ENCODE results near the gene ERCC6. TPM values are rescaled to one million over a fixed set of nuclear protein-coding genes. Genes with fewer than 3 reads are reported as not detected.
A peak's percentile ranks its signal among the peaks of the same experiment; 100 is the strongest.

Gene ERCC6
- total and polyA plus RNA-seq, 7 donors: 2.7 to 19.3 (median 11.5) TPM

- Histone ChIP-seq H3K4me1 (peaks cover 15% of the 10 kb centered on the region), H3K27ac (no peak overlapping the region), H3K9me3 (no peaks in the 10 kb centered on the region), H3K36me3 (ENCODE audit: insufficient read depth in 1 of 2, low read depth in 1 of 2) (peaks cover 0 to 60% of the 10 kb centered on the region in 2 donors), H3K27me3 (ENCODE audit: insufficient read depth in 3 of 3, low read length in 2 of 3) (no peaks in the 10 kb centered on the region), H3K4me3 (no peak overlapping the region)
- intact Hi-C loops (cut with DNase I): loop anchor here in 1 of 2 donors (5.0 kb wide), 1 partner anchor 543 kb away; no protein-coding TSS in a partner anchor
- WGBS, 3 donors: 59 to 61% (median 61%) methylated on average over 8 of the region's 8 CpGs
- no peak for TF ChIP-seq CTCF (IDR thresholded peaks at IDR 0.05)
- ATAC-seq: no peak
- DNase-seq: no peak
These were observed 18.7 kb downstream of the ERCC6 start for GRCh38 chr10:49520122-49520775.

- peaks cover 0 to 59% of the 10 kb centered on the region in 2 donors for H3K36me3 ChIP-seq (ENCODE audit: insufficient read depth in 1 of 2, low read depth in 1 of 2)
- no peak overlapping the region for H3K4me3 ChIP-seq
- no peak for TF ChIP-seq CTCF (IDR thresholded peaks at IDR 0.05)
- H3K4me1 ChIP-seq: peaks cover 15% of the 10 kb centered on the region
- WGBS, 3 donors: 29 to 36% (median 35%) methylated on average over 2 of the region's 2 CpGs
- no peak overlapping the region for H3K27ac ChIP-seq
- no peaks in the 10 kb centered on the region for H3K27me3 ChIP-seq (ENCODE audit: insufficient read depth in 3 of 3, low read length in 2 of 3)
- ATAC-seq: peak; percentile 53 to 73 (median 65)
- no peaks in the 10 kb centered on the region for H3K9me3 ChIP-seq
- intact Hi-C loops (cut with DNase I): loop anchor here (2.0 to 10.0 kb wide), 5 partner anchors 112 to 542 kb away; no protein-coding TSS in a partner anchor
- no peak for DNase-seq
These were observed 19.2 kb downstream of the ERCC6 start for GRCh38 chr10:49519717-49520116.

GRCh38 chr10:49518982-49519578 is 19.8 kb downstream of the ERCC6 start:
- WGBS, 3 donors: 62 to 65% (median 64%) methylated on average over 3 of the region's 3 CpGs
- no peak for DNase-seq
- peak; percentile 73 for TF ChIP-seq CTCF (IDR thresholded peaks at IDR 0.05)
- intact Hi-C loops (cut with DNase I): loop anchor here (2.0 to 10.0 kb wide), 4 partner anchors 112 to 537 kb away; no protein-coding TSS in a partner anchor
- H3K27me3 ChIP-seq (ENCODE audit: insufficient read depth in 3 of 3, low read length in 2 of 3): no peaks in the 10 kb centered on the region
- H3K27ac ChIP-seq: no peak overlapping the region
- ATAC-seq: peak; percentile 74 to 90 (median 80)
- peaks cover 15% of the 10 kb centered on the region for H3K4me1 ChIP-seq
- H3K9me3 ChIP-seq: no peaks in the 10 kb centered on the region
- no peak overlapping the region for H3K4me3 ChIP-seq
- H3K36me3 ChIP-seq (ENCODE audit: insufficient read depth in 1 of 2, low read depth in 1 of 2): peaks cover 0 to 52% of the 10 kb centered on the region in 2 donors

- no peaks in the 10 kb centered on the region for H3K27me3 ChIP-seq (ENCODE audit: insufficient read depth in 3 of 3, low read length in 2 of 3)
- H3K4me1 ChIP-seq: peaks cover 15% of the 10 kb centered on the region
- WGBS, 3 donors: 90 to 94% (median 90%) methylated on average over 2 of the region's 2 CpGs
- peaks cover 0 to 47% of the 10 kb centered on the region in 2 donors for H3K36me3 ChIP-seq (ENCODE audit: insufficient read depth in 1 of 2, low read depth in 1 of 2)
- no peak for TF ChIP-seq CTCF (IDR thresholded peaks at IDR 0.05)
- ATAC-seq: no peak
- intact Hi-C loops (cut with DNase I): loop anchor here (2.0 to 10.0 kb wide), 4 partner anchors 111 to 536 kb away; no protein-coding TSS in a partner anchor
- H3K27ac ChIP-seq: no peak overlapping the region
- H3K4me3 ChIP-seq: no peak overlapping the region
- H3K9me3 ChIP-seq: no peaks in the 10 kb centered on the region
- DNase-seq: no peak
These were observed 20.4 kb downstream of the ERCC6 start for GRCh38 chr10:49518566-49518965.

Data from psoas muscle (tissue), 8 donors.